Measurements from ENCODE around the gene CLBA1.

GRCh38 chr14:104983231-104983721 is 2.3 kb upstream of the CLBA1 start:
- no peak for TF ChIP-seq CTCF (IDR thresholded peaks at IDR 0.05)
- TF ChIP-seq POLR2A (IDR thresholded peaks at IDR 0.05) = no peak

Measured in testis (tissue), 2 donors.